22Rv1 (cell line): Measurements from ENCODE around the gene LDAF1.

ENCODE experiments used
- CTCF ChIP-seq: fragments of 450-650 bp; IDR thresholded peaks from 2 replicates; pipeline ENCODE4 v1.5.1; 2017; ENCODE audit warnings: mild to moderate bottlenecking
- ZFX ChIP-seq: fragments of 450-650 bp; IDR thresholded peaks from 2 replicates; pipeline ENCODE4 v1.6.1; 2017; ENCODE audit warnings: antibody characterized with exemption, borderline replicate concordance

- TF ChIP-seq CTCF = no peak
- no peak for TF ChIP-seq ZFX
Observed at GRCh38 chr16:21197112-21197511, 38.6 kb downstream of the LDAF1 start.
